ENCODE data around the gene MUCL3. TPM values are rescaled to one million over a fixed set of nuclear protein-coding genes. Genes with fewer than 3 reads are reported as not detected.

The MUCL3 gene
- total RNA-seq, 4 donors from 2014 or later: 0.18 TPM; not detected in 3

DNA sequence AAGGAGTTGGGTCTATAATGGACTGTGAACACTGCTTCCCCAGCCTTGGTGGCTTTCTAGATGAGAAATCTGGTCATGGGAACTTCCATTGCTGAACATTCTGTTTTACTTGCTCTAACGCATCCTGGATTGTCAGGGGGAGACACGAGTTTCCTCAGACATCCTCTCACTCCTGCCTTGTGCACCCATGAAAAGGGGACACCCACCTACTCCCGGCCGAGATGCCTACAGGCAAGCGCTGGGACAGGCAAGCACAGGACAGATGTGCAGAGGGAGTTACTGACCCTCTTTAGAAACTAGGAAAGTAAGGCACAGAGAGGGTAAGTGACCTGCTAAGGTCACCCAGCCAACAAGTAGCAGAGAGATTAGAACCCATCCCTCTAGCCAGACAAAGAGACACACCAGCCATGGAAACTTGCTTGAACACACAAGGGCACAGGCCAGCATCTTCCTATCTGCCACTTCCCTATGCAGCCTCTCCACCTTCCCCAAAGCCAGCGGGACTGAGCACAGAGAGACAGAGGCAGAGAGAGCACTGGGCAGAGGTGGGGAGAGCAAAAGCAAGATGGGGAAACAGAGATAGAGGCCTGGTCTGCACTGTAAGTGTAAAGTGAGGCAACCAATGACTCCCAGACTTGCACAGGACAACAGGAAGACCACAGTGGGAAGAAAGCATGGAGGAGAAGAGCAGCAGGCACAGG is 8.0 kb upstream of the MUCL3 start:
- Histone ChIP-seq H3K36me3 (no peaks in the 10 kb centered on the region), H3K27ac (no peak overlapping the region)
- DNase-seq: no peak

DNA sequence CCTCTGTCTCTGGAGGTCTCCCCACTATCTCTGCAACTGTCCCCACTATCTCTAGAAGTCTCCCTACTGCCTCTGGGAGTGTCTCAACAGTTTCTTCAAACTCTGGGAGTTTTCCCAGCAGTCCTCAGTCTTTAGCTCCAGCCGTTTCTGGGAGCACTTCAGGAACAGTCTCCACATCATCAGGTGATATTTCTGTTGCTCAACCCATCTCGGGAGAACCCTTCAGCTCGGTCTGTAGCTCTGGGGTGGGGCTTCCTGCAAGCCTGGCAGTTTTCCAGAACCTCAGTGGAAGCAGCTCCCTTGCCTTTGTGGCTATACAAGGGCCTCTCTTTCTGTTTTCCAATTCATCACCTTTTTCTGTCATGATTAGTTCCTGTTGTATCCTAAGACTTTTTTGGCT is 5.8 kb upstream of the MUCL3 start:
- DNase-seq: no peak
- H3K27ac ChIP-seq: no peak overlapping the region

More for the DNA sequence above, 8.0 kb upstream of the MUCL3 start:
- Histone ChIP-seq H3K27me3 (no peaks in the 10 kb centered on the region), H3K4me3 (no peak overlapping the region), H3K9me3 (peaks cover 0 to 5% (median 0%) of the 10 kb centered on the region in 4 donors), H3K4me1 (no peaks in the 10 kb centered on the region)
- no peak for TF ChIP-seq POLR2A (IDR thresholded peaks at IDR 0.05)
- TF ChIP-seq, protein P1, sequence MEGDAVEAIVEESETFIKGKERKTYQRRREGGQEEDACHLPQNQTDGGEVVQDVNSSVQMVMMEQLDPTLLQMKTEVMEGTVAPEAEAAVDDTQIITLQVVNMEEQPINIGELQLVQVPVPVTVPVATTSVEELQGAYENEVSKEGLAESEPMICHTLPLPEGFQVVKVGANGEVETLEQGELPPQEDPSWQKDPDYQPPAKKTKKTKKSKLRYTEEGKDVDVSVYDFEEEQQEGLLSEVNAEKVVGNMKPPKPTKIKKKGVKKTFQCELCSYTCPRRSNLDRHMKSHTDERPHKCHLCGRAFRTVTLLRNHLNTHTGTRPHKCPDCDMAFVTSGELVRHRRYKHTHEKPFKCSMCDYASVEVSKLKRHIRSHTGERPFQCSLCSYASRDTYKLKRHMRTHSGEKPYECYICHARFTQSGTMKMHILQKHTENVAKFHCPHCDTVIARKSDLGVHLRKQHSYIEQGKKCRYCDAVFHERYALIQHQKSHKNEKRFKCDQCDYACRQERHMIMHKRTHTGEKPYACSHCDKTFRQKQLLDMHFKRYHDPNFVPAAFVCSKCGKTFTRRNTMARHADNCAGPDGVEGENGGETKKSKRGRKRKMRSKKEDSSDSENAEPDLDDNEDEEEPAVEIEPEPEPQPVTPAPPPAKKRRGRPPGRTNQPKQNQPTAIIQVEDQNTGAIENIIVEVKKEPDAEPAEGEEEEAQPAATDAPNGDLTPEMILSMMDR (IDR thresholded peaks at IDR 0.05): no peak

DNA sequence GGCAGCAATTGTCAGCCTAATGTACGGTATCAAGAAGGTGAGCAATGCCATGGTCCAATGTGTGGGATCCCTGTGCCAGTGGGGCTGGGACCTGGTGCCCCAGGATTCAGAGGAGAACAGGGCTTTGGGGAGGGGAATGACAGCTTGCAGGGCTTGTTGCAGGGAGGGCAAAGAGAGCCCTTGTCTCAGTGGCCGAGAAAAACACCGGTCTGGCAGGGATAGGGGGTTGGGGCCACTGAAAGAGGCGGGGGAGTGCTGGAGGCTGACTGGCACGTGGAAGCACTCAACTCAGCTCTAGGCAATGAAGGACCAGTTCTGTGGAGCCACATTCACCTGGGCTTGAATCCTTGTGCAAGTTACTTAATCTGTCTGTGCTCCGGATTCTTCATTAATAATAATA is 3.5 kb upstream of the MUCL3 start:
- no peaks in the 10 kb centered on the region for H3K9me3 ChIP-seq
- TF ChIP-seq POLR2A (IDR thresholded peaks at IDR 0.05): no peak
- TF ChIP-seq, protein P1 (IDR thresholded peaks at IDR 0.05): no peak
- H3K36me3 ChIP-seq: no peaks in the 10 kb centered on the region
- no peaks in the 10 kb centered on the region for H3K27me3 ChIP-seq
- no peak overlapping the region for H3K27ac ChIP-seq
- no peak overlapping the region for H3K4me3 ChIP-seq
- no peaks in the 10 kb centered on the region for H3K4me1 ChIP-seq
- no peak for DNase-seq

More for the DNA sequence above, 5.8 kb upstream of the MUCL3 start:
- TF ChIP-seq, protein P1 (IDR thresholded peaks at IDR 0.05): no peak
- no peak for TF ChIP-seq POLR2A (IDR thresholded peaks at IDR 0.05)
- Histone ChIP-seq H3K4me3 (no peak overlapping the region), H3K36me3 (no peaks in the 10 kb centered on the region), H3K9me3 (no peaks in the 10 kb centered on the region), H3K27me3 (no peaks in the 10 kb centered on the region), H3K4me1 (no peaks in the 10 kb centered on the region)

DNA sequence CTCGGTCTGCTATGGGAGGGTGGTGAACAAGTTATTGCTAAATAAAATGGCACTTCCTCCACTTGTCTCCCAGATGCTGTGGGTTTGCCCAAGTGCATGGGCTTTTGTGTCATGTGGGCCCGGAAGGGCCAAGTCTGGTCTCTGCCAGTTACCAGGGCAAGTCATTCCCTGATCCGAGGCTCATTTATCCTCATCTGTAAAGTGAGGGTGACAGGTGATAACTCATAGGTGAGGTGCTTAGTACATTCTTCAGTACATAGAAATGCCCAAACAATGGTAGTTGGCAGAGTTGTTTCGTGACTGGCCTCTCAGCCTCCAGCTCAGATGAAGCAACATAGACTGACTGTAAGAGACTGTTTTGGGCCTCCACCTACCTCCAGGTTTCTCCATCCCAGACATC is 2.0 kb upstream of the MUCL3 start:
- DNase-seq: no peak
- H3K27ac ChIP-seq: no peak overlapping the region
- H3K4me3 ChIP-seq: no peak overlapping the region
- peaks cover 0 to 5% (median 0%) of the 10 kb centered on the region in 4 donors for H3K4me1 ChIP-seq
- H3K9me3 ChIP-seq: no peaks in the 10 kb centered on the region
- H3K27me3 ChIP-seq: no peaks in the 10 kb centered on the region
- TF ChIP-seq POLR2A (IDR thresholded peaks at IDR 0.05): no peak
- TF ChIP-seq, protein P1 (IDR thresholded peaks at IDR 0.05): no peak
- H3K36me3 ChIP-seq: no peaks in the 10 kb centered on the region

DNA sequence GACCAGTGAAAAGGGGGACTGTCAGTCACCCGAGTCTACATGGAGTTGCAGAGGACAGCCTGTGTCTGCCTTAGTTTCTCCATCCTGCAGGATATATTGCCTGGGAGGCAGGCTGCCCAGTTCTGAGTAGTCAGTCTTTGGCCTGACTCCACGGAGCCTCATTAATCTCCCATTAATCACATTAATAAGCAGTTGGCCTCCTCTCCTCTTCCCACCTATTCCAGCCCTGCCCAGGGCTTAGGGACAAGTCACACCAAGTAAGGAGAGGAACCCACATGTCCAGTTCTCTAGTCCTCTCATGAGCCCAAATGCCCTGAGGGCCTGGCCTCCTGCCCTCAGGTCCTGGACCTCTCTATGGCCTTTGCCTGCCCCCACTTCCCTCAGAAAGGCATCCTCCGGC is 1.3 kb upstream of the MUCL3 start:
- Histone ChIP-seq H3K9me3 (no peaks in the 10 kb centered on the region), H3K27ac (no peak overlapping the region), H3K4me1 (peaks cover 0 to 5% (median 0%) of the 10 kb centered on the region in 4 donors), H3K27me3 (no peaks in the 10 kb centered on the region), H3K36me3 (no peaks in the 10 kb centered on the region), H3K4me3 (no peak overlapping the region)
- TF ChIP-seq POLR2A (IDR thresholded peaks at IDR 0.05): no peak
- TF ChIP-seq, protein P1 (IDR thresholded peaks at IDR 0.05): no peak
- DNase-seq: no peak
